Upper lobe of left lung (tissue), 4 donors: ENCODE results near the gene STYK1.

Experiments used
- EP300 ChIP-seq, 4 donors: sonication (generic); formaldehyde crosslinking; IDR thresholded peaks; one replicate each; pipeline ENCODE4 v1.5.1; 2017; ENCODE audit warnings: antibody characterized with exemption in 4 of 4, control low read depth in 2 of 4
- POLR2AphosphoS5 ChIP-seq, 2 donors: sonication (generic); formaldehyde crosslinking; IDR thresholded peaks; one replicate each; pipeline ENCODE4 v1.5.1; 2017; ENCODE audit warnings: antibody characterized with exemption in 2 of 2
- TF ChIP-seq, protein P1 (sequence below), 6 experiments: fragments of 450-650 bp in 4 of 6; fragments of 200-600 bp in 2 of 6; sonication (generic) in 2 of 6; IDR thresholded peaks; one replicate each; pipeline ENCODE4 v1.5.1; 2016 to 2019; ENCODE audit warnings: antibody characterized with exemption in 6 of 6

DNA sequence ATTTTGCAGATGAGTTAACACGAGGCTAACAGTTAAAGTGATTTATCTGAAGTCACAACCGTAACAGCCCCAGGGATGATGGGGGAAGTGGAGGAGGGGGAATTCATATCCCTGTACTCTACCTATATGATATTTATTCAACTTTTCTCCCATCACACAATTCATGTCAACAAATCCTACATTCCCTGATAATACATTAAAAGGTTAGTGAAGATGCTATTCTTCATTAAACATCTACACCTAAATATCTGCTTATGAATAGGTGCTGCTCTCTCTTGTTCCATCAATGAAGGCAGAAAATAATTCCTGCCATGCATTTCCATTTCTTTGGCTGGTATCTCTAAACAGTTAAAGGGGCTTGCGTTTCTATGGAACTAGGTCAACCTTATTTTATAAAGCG lies 42.4 kb upstream of the STYK1 start:
- TF ChIP-seq, protein P1, sequence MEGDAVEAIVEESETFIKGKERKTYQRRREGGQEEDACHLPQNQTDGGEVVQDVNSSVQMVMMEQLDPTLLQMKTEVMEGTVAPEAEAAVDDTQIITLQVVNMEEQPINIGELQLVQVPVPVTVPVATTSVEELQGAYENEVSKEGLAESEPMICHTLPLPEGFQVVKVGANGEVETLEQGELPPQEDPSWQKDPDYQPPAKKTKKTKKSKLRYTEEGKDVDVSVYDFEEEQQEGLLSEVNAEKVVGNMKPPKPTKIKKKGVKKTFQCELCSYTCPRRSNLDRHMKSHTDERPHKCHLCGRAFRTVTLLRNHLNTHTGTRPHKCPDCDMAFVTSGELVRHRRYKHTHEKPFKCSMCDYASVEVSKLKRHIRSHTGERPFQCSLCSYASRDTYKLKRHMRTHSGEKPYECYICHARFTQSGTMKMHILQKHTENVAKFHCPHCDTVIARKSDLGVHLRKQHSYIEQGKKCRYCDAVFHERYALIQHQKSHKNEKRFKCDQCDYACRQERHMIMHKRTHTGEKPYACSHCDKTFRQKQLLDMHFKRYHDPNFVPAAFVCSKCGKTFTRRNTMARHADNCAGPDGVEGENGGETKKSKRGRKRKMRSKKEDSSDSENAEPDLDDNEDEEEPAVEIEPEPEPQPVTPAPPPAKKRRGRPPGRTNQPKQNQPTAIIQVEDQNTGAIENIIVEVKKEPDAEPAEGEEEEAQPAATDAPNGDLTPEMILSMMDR (IDR thresholded peaks at IDR 0.05), result no peak
- TF ChIP-seq EP300 (IDR thresholded peaks at IDR 0.05) (no peak), POLR2AphosphoS5 (IDR thresholded peaks at IDR 0.05) (no peak)
